ENCODE measurements around the gene BRMS1L. TPM values are rescaled to one million over a fixed set of nuclear protein-coding genes. Genes with fewer than 3 reads are reported as not detected.

Gene BRMS1L
- total RNA-seq, 1 experiment from 2014 or later, result 11.4 TPM

- BruUV-seq (replicated peaks), result no TSS peak
- TF ChIP-seq CTCF (IDR thresholded peaks at IDR 0.05; ENCODE audit: insufficient read depth in 1 of 2, low read depth in 1 of 2, low read length in 1 of 2, severe bottlenecking in 1 of 2, unreplicated experiment in 1 of 2), result no peak
- intact Hi-C loops (cut with micrococcal nuclease; ENCODE audit: unreplicated experiment), result no loop called here
- no peak overlapping the region for H3K4me3 Mint-ChIP-seq (ENCODE audit: unreplicated experiment)
- H3K36me3 ChIP-seq (ENCODE audit: control insufficient read depth, insufficient read depth, low read length), result no peaks in the 10 kb centered on the region; the same call in 1 of the 2 replicates
- no peaks in the 10 kb centered on the region for H3K27me3 ChIP-seq (replicated peaks; ENCODE audit: control insufficient read depth, insufficient read depth, low read length)
- DNase-seq, result no peak
- no peaks in the 10 kb centered on the region for H3K4me1 Mint-ChIP-seq (ENCODE audit: low read depth, unreplicated experiment)
- ChIA-PET CTCF (interaction anchor here (0.6 kb wide), 1 partner anchor 73 kb away, joined by 3 read pairs; no protein-coding TSS in a partner anchor), POLR2A (no interaction called here)
- no peaks in the 10 kb centered on the region for H3K9me3 Mint-ChIP-seq (ENCODE audit: unreplicated experiment)
- no peaks in the 10 kb centered on the region for H3K4me1 ChIP-seq
- H3K36me3 Mint-ChIP-seq (ENCODE audit: insufficient read depth, unreplicated experiment), result no peaks in the 10 kb centered on the region
- H3K27ac Mint-ChIP-seq (ENCODE audit: unreplicated experiment), result no peak overlapping the region
- H3K4me3 ChIP-seq (ENCODE audit: low read depth, low read length), result no peak overlapping the region
- no peaks in the 10 kb centered on the region for H3K27me3 Mint-ChIP-seq (ENCODE audit: insufficient read depth, unreplicated experiment)
- H3K9me3 ChIP-seq, result no peaks in the 10 kb centered on the region
These were observed 36.5 kb upstream of the BRMS1L start for GRCh38 chr14:35789651-35790050.

GRCh38 chr14:35797796-35798195 is 28.3 kb upstream of the BRMS1L start:
- no TSS peak for BruUV-seq (replicated peaks)
- no peaks in the 10 kb centered on the region for H3K4me1 ChIP-seq
- no peak for DNase-seq
- TF ChIP-seq CTCF (IDR thresholded peaks at IDR 0.05; ENCODE audit: insufficient read depth in 1 of 2, low read depth in 1 of 2, low read length in 1 of 2, severe bottlenecking in 1 of 2, unreplicated experiment in 1 of 2), result no peak
- no peak overlapping the region for H3K27ac Mint-ChIP-seq (ENCODE audit: unreplicated experiment)
- ChIA-PET POLR2A (no interaction called here), CTCF (no interaction called here)
- peaks cover 5% of the 10 kb centered on the region for H3K36me3 Mint-ChIP-seq (ENCODE audit: insufficient read depth, unreplicated experiment)
- no peak overlapping the region for H3K4me3 ChIP-seq (ENCODE audit: low read depth, low read length)
- H3K4me1 Mint-ChIP-seq (ENCODE audit: low read depth, unreplicated experiment), result no peaks in the 10 kb centered on the region
- no peaks in the 10 kb centered on the region for H3K27me3 ChIP-seq (replicated peaks; ENCODE audit: control insufficient read depth, insufficient read depth, low read length)
- H3K9me3 Mint-ChIP-seq (ENCODE audit: unreplicated experiment), result no peaks in the 10 kb centered on the region
- H3K4me3 Mint-ChIP-seq (ENCODE audit: unreplicated experiment), result no peak overlapping the region
- H3K27me3 Mint-ChIP-seq (ENCODE audit: insufficient read depth, unreplicated experiment), result no peaks in the 10 kb centered on the region
- no peaks in the 10 kb centered on the region for H3K9me3 ChIP-seq
- intact Hi-C loops (cut with micrococcal nuclease; ENCODE audit: unreplicated experiment), result no loop called here
- no peaks in the 10 kb centered on the region for H3K36me3 ChIP-seq (ENCODE audit: control insufficient read depth, insufficient read depth, low read length)

GRCh38 chr14:35806006-35806907 is 19.9 kb upstream of the BRMS1L start:
- H3K4me1 Mint-ChIP-seq (ENCODE audit: low read depth, unreplicated experiment), result peaks cover 13% of the 10 kb centered on the region
- no peak for DNase-seq
- H3K27me3 Mint-ChIP-seq (ENCODE audit: insufficient read depth, unreplicated experiment), result no peaks in the 10 kb centered on the region
- Histone ChIP-seq H3K27me3 (replicated peaks; ENCODE audit: control insufficient read depth, insufficient read depth, low read length) (no peaks in the 10 kb centered on the region), H3K9me3 (no peaks in the 10 kb centered on the region), H3K4me3 (ENCODE audit: low read depth, low read length) (no peak overlapping the region), H3K36me3 (ENCODE audit: control insufficient read depth, insufficient read depth, low read length) (no peaks in the 10 kb centered on the region), H3K4me1 (peaks cover 14% of the 10 kb centered on the region)
- ChIA-PET CTCF (interaction anchor here (0.6 kb wide), 1 partner anchor 1416 kb away, joined by 3 read pairs; no protein-coding TSS in a partner anchor), POLR2A (no interaction called here)
- TF ChIP-seq CTCF (IDR thresholded peaks at IDR 0.05; ENCODE audit: insufficient read depth in 1 of 2, low read depth in 1 of 2, low read length in 1 of 2, severe bottlenecking in 1 of 2, unreplicated experiment in 1 of 2), result no peak
- H3K9me3 Mint-ChIP-seq (ENCODE audit: unreplicated experiment), result no peaks in the 10 kb centered on the region
- intact Hi-C loops (cut with micrococcal nuclease; ENCODE audit: unreplicated experiment), result no loop called here
- BruUV-seq (replicated peaks), result no TSS peak
- H3K27ac Mint-ChIP-seq (ENCODE audit: unreplicated experiment), result no peak overlapping the region
- peaks cover 12% of the 10 kb centered on the region for H3K36me3 Mint-ChIP-seq (ENCODE audit: insufficient read depth, unreplicated experiment)
- no peak overlapping the region for H3K4me3 Mint-ChIP-seq (ENCODE audit: unreplicated experiment)
